Breast epithelium (tissue), 3 donors: ENCODE results near the gene TMEM221.

ENCODE experiments used
- CTCF ChIP-seq, 3 donors: fragments of 450-650 bp; IDR thresholded peaks; one replicate each; pipeline ENCODE4 v1.5.1; 2016 to 2017; ENCODE audit warnings: antibody characterized with exemption in 3 of 3, mild to moderate bottlenecking in 3 of 3, moderate library complexity in 3 of 3
- POLR2A ChIP-seq: fragments of 450-650 bp; IDR thresholded peaks from one replicate; pipeline ENCODE4 v1.6.1; 2016; ENCODE audit warnings: antibody characterized with exemption, mild to moderate bottlenecking, moderate library complexity

- TF ChIP-seq CTCF (IDR thresholded peaks at IDR 0.05) (no peak), POLR2A (no peak)
These were observed 33.5 kb upstream of the TMEM221 start for GRCh38 chr19:17481986-17482385.
